Kidney glomerular epithelial cell (primary cell): ENCODE measurements around the gene GRIN3B.
"Not testable (repeated sequence)": the region's sequence is repeated elsewhere in the genome, so short reads cannot be mapped to it uniquely, and the experiment has no call there.

Experiments
- DNase-seq: peaks from one replicate; lab custom pipeline; 2025; lab: John Stamatoyannopoulos, UW

Gene GRIN3B, protein sequence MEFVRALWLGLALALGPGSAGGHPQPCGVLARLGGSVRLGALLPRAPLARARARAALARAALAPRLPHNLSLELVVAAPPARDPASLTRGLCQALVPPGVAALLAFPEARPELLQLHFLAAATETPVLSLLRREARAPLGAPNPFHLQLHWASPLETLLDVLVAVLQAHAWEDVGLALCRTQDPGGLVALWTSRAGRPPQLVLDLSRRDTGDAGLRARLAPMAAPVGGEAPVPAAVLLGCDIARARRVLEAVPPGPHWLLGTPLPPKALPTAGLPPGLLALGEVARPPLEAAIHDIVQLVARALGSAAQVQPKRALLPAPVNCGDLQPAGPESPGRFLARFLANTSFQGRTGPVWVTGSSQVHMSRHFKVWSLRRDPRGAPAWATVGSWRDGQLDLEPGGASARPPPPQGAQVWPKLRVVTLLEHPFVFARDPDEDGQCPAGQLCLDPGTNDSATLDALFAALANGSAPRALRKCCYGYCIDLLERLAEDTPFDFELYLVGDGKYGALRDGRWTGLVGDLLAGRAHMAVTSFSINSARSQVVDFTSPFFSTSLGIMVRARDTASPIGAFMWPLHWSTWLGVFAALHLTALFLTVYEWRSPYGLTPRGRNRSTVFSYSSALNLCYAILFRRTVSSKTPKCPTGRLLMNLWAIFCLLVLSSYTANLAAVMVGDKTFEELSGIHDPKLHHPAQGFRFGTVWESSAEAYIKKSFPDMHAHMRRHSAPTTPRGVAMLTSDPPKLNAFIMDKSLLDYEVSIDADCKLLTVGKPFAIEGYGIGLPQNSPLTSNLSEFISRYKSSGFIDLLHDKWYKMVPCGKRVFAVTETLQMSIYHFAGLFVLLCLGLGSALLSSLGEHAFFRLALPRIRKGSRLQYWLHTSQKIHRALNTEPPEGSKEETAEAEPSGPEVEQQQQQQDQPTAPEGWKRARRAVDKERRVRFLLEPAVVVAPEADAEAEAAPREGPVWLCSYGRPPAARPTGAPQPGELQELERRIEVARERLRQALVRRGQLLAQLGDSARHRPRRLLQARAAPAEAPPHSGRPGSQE

DNA sequence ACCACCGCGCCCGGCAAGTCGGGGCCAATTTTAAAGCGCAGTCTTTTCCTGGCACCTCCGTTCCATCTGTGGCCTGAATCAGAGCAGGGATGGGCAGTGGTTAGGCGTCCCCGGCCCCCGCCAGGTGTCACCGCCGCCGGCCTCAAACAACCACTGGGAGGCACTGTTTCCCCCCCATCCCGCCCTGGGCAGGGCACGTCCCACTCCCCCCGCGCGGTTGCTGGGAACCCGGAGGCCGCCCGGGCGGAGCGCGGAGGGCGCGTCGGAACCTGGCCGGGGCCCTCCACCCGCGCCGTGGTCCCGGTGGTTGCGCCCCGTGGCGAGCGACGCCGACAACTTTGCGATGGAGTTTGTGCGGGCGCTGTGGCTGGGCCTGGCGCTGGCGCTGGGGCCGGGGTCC is at the start of gene GRIN3B:
Gene GRIN3B, plus strand, starts transcription at position 325 of the 400 bp plus-strand sequence. Its CDS starts 19 bp downstream, at position 344.
- no peak for DNase-seq

DNA sequence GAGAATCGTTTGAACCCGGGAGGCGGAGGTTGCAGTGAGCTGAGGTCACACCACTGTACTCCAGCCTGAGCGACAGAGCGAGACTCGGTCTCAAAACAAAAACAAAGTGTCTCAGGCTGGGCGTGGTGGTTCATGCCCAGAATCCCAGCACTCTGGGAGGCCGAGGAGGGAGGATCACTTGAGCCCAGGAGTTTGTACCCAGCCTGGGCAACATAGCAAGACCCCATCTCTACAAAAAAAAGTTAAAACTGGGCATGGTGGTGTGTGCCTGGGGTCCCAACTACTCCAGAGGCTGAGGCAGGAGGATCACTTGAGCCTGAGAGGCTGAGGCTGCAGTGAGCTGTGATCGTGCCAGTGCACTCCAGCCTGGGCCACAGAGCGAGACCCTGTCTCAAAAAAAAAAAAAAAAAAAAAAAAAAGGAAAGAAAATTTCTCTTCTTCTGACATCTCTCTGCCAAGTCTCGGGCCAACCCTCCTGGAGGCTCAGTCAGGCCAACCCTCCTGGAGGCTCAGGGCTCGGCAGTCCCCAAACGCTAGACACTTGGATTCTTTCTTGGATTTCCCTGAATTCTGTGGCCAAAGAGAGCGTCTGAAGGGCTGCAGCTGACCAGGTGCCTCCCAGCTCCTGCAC is 48.1 kb upstream of the GRIN3B start:
- no peak for DNase-seq

GRCh38 chr19:952680-953444 is 47.4 kb upstream of the GRIN3B start:
- DNase-seq: no peak

DNA sequence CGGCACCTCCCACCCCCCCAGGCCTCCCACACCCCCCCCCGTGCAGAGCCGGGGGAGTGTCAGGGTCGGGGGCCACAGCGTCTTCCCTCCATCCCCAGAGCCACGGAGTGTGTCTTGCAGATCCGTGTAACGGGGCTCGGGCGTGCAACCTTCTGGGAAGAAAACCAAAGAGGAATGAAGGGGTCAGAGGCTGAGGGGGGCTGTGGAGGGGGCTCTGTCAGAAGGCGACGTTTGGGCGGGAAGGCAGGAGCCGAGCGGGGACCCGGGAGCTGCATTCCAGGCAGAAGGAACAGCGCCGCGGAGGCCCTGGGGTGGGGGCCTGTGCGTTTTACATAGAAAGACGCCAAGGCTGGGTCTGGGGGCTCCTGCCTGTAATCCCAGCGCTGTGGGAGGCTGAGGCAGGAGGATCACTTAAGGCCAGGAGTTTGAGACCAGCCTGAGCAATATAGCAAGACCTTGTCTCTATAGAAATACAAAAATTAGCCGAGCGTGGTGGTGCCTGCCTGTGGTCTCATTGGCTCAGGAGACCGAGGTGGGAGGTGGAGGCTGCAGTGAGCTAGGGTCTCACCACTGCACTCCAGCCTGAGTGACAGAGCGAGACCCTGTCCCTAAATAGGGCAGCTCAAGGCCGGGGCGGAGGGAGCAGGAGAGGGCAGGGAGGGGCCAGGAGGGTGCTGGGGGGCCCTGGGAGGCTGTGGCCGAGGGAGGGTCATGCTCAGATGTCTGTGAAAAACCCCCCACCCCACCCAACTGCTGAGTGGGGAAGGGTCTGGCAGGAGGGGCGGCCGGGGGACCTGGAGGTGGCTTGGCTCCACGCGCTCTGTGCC is 46.6 kb upstream of the GRIN3B start:
- DNase-seq: no peak

- no peak for DNase-seq
Observed at GRCh38 chr19:954272-954671, 45.9 kb upstream of the GRIN3B start.

GRCh38 chr19:954672-955494 is 45.3 kb upstream of the GRIN3B start:
- DNase-seq: no peak

DNA sequence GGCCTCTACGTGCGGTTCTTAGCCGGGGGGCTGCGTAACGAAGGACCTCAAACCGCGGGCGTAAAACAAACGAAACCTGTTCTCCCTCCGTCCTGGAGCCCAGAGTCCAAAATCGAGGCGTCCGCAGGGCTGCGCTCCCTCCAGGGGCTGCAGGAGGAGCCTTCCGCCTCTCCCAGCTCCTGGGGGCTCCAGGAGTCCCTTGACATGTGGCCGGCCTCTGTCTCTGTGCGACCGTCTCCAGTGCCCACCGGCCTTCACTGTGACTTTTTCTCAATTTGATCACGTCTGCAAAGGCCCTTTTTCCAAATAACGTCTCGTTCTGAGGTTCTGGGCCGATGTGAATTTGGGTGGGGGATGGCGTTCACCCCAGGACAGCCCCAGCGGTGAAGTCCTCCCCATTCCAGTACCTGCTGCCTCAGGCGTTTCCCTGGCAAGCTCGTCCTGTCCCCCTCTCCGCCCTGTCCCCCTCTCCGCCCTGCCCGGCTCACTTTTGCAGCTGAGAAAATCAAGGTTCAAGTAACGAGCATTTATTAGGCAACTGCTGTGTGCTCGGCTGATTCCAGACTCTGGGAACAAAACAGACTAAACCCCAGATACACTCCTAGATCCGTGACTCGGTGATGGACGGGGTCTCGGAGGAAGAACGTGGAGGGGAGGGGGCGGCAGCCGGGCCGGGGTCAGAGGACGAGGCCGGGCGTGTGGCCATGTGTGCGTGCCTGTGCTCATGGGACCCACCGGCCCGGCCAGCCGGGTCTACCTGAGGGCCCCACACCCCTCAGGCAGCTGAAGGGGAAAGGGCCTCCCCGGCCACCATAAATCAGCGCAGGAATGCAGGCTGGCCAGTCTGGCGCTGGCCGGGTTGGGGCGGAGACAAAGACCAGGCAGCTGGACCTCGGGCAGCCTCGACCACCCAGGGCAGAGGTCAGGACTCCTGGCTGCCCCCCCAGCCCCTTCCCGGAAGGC is 44.1 kb upstream of the GRIN3B start:
- DNase-seq: no peak

- DNase-seq: no peak
Observed at GRCh38 chr19:956766-957440, 43.3 kb upstream of the GRIN3B start.

DNA sequence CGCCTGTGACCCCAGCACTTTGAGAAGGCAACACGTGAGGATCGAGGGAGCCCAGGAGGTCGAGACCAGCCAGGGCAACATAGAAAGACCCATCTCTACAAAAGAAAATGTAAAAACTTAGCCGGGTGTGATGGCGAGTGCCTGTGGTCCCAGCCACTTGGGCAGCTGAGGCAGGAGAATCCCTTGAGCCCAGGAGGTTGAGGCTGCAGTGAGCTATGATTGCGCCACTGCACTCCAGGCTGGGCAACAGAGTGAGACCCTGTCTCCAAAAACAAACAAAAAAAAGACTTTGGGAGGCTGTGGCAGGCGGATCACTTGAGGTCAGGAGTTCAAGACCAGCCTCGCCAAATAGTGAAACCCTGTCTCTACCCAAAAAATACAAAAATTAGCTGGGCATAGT is 42.6 kb upstream of the GRIN3B start:
- not testable (repeated sequence) for DNase-seq

DNA sequence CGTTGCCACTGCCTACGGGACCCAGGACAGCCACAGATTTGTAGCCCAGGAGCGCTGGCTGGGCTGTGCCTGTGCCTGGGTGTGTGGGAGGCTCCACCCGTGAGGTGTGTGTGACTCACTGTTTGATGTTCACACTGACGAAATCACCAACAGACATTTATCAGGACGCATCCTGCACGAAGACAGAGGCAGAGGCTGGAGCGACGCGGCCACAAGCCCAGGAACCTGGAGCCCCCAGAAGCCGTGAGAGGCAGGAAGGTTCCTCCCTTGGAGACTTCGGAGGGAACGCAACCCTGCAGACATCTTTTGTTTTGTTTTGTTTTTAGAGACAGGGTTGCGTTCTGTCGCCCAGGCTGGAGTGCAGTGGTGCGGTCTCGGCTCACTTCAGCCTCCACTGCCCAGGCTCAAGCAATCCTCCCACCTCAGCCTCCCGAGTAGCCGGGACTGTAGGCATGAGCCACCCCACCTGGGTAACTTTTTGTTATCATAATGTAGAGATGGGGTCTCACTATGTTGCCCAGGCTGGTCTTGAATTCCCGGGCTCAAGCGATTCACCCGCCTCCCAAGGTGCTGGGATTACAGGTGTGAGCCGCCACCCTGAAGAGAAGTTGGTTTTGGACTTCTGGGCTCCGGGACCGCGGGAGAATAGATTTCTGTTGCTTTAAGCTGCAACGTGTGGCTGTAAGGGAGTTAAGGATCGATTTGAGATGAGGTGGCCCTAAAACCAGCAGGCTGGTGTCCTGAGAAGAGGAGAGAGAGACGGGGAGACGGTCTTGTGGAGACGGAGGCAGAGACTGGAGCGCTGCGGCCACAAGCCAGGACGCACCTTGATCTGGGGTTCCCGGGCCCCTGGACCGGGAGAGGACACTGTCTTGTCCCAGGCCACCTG is 41.0 kb upstream of the GRIN3B start:
- peak; percentile 30 for DNase-seq

GRCh38 chr19:960020-960419 is 40.2 kb upstream of the GRIN3B start:
- DNase-seq: no peak

DNA sequence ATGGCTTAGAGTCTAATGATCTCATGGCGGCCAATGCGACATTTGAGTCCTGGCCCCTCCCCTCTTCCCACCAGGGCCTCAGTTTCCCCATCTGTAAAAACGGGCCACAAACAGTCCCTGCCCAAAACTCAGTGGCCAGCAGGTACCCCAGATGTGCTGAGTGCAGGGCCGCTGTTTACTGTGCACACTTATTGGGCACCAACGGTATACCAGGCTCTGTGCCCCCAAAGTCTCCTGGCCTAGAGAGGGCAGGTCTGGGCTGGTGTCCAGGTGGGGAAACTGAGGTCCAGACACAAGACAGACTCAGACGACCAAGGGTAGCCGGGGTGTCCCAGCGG is 39.6 kb upstream of the GRIN3B start:
- DNase-seq: no peak

DNA sequence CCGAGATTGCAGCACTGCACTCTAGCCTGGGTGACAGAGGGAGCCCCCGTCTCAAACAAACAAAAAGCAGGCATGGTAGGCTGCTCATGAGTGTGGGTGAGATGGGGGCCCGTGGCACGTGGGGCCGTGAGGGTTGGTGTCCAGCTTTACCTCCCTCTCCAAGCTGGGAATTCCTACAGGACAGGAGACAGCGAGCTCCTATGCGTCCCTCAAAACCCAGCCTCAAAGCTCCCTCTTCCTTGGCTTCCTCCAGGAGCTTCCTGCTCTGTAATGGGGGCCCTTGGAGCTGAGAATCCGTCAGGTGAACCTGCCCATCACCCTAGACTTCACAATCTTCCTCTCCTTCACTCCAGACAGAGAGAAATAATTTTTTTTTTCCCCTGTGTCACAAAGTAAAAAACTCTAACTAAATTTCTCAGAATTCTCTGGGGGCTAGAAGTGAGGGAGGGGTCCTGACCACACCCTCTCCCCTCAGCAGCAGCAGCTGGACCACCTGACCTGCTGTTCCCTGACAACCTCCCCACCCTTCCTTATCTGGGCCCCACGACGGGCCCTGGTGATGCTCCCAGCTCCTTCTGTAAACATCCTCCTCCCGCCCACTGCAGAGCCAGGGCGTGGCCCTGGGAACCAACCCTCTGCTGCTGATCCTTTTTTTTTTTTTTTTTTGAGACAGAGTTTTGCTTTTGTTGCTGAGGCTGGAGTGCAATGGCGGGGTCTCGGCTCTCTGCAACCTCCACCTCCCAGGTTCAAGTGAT is 38.2 kb upstream of the GRIN3B start:
- no peak for DNase-seq

- no peak for DNase-seq
Observed at GRCh38 chr19:962683-963400, 37.4 kb upstream of the GRIN3B start.

DNA sequence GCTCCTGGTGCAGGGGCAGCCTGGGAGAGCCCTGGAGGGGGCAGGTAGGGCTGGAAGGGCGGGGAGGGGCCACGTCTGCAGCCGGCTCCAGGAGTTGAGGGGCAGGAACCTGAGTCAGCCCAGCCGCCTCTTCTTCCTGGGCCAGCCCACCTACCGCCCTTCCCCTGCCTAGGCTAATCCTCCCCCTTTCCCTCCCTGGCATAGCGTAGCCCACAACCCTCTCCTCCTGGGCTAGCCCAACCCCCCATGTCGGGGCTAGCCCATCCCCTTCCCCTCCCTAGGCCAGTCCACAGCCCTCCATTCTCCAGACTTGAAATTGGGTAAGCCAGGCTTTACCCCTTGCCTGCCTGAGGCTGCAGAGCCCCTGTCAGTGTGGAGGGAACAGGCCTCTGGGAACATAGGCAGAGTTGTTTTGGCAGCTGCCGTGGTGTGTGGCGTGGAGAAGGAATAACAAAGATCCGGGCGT is 36.7 kb upstream of the GRIN3B start:
- no peak for DNase-seq
